Stomach (tissue), 9 donors: Measurements from ENCODE around the gene VCP. TPM values are rescaled to one million over a fixed set of nuclear protein-coding genes. Genes with fewer than 3 reads are reported as not detected.

ENCODE experiments used
- DNase-seq, 2 donors: peaks; one replicate each; pipeline versions ENCODE4 v3.0.0 to v3.0.0-alpha.2; 2013 to 2019
- H3K27ac ChIP-seq, 5 donors: fragments of 200-600 bp in 4 of 5; sonication (generic) in 4 of 5; one replicate each; pipeline ENCODE4 v1.5.1; 2013 to 2019; ENCODE audit warnings: mild to moderate bottlenecking in 1 of 5, moderate library complexity in 1 of 5
- H3K27me3 ChIP-seq, 3 donors: fragments of 200-600 bp; sonication (generic); one replicate each; pipeline ENCODE4 v1.5.1; 2017 to 2019; ENCODE audit warnings: mixed run types in 1 of 3
- H3K36me3 ChIP-seq, 4 donors: fragments of 200-600 bp; sonication (generic); 1 replicate in 3 of 4; 2 replicates in 1 of 4; pipeline ENCODE4 v1.5.1; 2016 to 2019
- H3K4me1 ChIP-seq, 4 donors: fragments of 200-600 bp; sonication (generic); one replicate each; pipeline ENCODE4 v1.5.1; 2016 to 2019
- H3K4me3 ChIP-seq, 4 donors: fragments of 200-600 bp; sonication (generic) in 3 of 4; one replicate each; pipeline ENCODE4 v1.5.1; 2016 to 2019; ENCODE audit warnings: mild to moderate bottlenecking in 1 of 4
- H3K9me3 ChIP-seq, 4 donors: fragments of 200-600 bp; sonication (generic); one replicate each; pipeline ENCODE4 v1.5.1; 2016 to 2019
- EP300 ChIP-seq: sonication (generic); formaldehyde crosslinking; IDR thresholded peaks from one replicate; pipeline ENCODE4 v1.6.1; 2017; ENCODE audit warnings: antibody characterized with exemption
- POLR2A ChIP-seq, 4 donors: fragments of 450-650 bp; IDR thresholded peaks; one replicate each; pipeline ENCODE4 v1.6.1; 2016; ENCODE audit warnings: antibody characterized with exemption in 4 of 4, control low read depth in 2 of 4, mild to moderate bottlenecking in 1 of 4, moderate library complexity in 1 of 4
- POLR2AphosphoS5 ChIP-seq, 3 donors: sonication (generic); formaldehyde crosslinking; IDR thresholded peaks; one replicate each; pipeline ENCODE4 v1.6.1; 2016; ENCODE audit warnings: antibody characterized with exemption in 3 of 3
- WGBS, 5 donors: extraction: QIAGEN DNeasy Blood & Tissue Kit in 3 of 5; methylation state at CpG; one replicate each; pipeline versions ENCODE4 v1.1.5 to v1.1.7; 2013 to 2018; 5-methylcytosine and 5-hydroxymethylcytosine counted together
- intact Hi-C: fragments of 100-400 bp; cut with DNase I; formaldehyde crosslinking; loops from one replicate; pipeline ENCODE4 v1.15.1; 2023; ENCODE audit warnings: low total_unique reads
- polyA plus RNA-seq, 3 donors: library from polyadenylated mRNA; stranded (reverse); fragments of 200-250 nt; gene quantifications; one replicate each; pipeline ENCODE4 v1.2.3, GENCODE V29; 2013
- total RNA-seq, 5 donors: library from RNA; depleted of rRNA; stranded (reverse); fragments of >200 nt; gene quantifications; one replicate each; pipeline versions ENCODE4 v1.1.0 to v1.2.3, GENCODE V29; 2014 to 2016
- TF ChIP-seq, protein P1 (sequence below), 7 experiments: fragments of 450-650 bp in 4 of 7; fragments of 200-600 bp in 3 of 7; sonication (generic) in 3 of 7; IDR thresholded peaks; one replicate each; pipeline ENCODE4 v1.5.1; 2016 to 2019; ENCODE audit warnings: antibody characterized with exemption in 7 of 7, control low read depth in 2 of 7, mild to moderate bottlenecking in 1 of 7
- donor health status: healthy with polysubstance abuse.
- donor health status: Bipolar disorder and iron deficiency.
- donor health status: healthy.

VCP gene
- total and polyA plus RNA-seq, 8 donors = 53.2 to 238 (median 113) TPM

DNA sequence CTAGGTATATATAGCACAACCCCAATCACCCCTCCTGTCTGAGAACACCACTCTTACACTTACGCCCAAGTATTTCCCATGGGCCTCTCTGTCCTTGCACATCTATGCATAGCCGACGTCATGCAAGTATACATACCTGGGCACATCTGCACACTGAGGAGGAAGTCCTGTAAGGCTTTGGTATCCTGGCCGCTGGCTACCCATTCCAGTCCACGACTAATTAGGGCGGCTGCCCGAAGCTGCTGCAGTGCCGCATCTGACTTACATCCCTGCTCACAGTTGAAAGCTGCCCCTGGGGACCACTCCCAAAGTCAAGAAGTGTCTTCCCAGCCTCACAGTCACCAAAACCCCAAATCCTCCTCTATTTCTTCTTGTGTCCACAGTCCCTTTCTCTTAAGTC is 2.4 kb upstream of the VCP start:
- DNase-seq = no peak
- TF ChIP-seq POLR2A (IDR thresholded peaks at IDR 0.05) = no peak
- TF ChIP-seq EP300 = no peak
- TF ChIP-seq POLR2AphosphoS5 (IDR thresholded peaks at IDR 0.05) = no peak
- TF ChIP-seq, protein P1, sequence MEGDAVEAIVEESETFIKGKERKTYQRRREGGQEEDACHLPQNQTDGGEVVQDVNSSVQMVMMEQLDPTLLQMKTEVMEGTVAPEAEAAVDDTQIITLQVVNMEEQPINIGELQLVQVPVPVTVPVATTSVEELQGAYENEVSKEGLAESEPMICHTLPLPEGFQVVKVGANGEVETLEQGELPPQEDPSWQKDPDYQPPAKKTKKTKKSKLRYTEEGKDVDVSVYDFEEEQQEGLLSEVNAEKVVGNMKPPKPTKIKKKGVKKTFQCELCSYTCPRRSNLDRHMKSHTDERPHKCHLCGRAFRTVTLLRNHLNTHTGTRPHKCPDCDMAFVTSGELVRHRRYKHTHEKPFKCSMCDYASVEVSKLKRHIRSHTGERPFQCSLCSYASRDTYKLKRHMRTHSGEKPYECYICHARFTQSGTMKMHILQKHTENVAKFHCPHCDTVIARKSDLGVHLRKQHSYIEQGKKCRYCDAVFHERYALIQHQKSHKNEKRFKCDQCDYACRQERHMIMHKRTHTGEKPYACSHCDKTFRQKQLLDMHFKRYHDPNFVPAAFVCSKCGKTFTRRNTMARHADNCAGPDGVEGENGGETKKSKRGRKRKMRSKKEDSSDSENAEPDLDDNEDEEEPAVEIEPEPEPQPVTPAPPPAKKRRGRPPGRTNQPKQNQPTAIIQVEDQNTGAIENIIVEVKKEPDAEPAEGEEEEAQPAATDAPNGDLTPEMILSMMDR (IDR thresholded peaks at IDR 0.05) = no peak
- intact Hi-C loops = no loop called here
- Histone ChIP-seq H3K9me3 (no peaks in the 10 kb centered on the region), H3K4me3 (no peak overlapping the region), H3K27ac (no peak overlapping the region), H3K36me3 (peaks cover 0 to 32% (median 22%) of the 10 kb centered on the region in 4 donors), H3K4me1 (peaks cover 25 to 45% (median 40%) of the 10 kb centered on the region in 4 donors), H3K27me3 (no peaks in the 10 kb centered on the region)
- 93 to 98% (median 95%) methylated on average over 8 of the region's 8 CpGs for WGBS, 5 donors

DNA sequence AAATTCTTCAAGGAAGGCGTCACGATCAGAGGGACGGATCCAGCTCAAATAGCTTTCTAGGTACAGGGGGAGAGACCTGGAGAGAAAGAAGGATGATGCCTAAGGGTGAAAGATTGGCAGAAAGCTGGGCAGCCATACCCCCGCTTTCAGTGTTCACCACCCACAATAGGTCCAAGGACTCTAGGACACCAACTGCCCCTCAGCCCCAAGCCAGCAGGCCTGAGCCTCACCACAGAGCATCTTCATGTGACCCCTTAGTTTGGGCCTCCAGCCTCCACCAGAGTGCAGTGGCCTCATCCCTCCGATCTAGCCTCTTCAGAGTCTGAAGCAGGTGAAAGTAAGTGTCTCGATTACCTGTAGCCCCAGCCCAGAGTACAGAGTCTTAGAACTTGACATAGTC is 1.7 kb upstream of the VCP start:
- intact Hi-C loops = no loop called here
- Histone ChIP-seq H3K27ac (no peak overlapping the region), H3K36me3 (peaks cover 0 to 32% (median 22%) of the 10 kb centered on the region in 4 donors), H3K4me3 (no peak overlapping the region), H3K4me1 (peaks cover 29 to 46% (median 43%) of the 10 kb centered on the region in 4 donors), H3K27me3 (no peaks in the 10 kb centered on the region), H3K9me3 (no peaks in the 10 kb centered on the region)
- TF ChIP-seq EP300 = no peak
- TF ChIP-seq POLR2AphosphoS5 (IDR thresholded peaks at IDR 0.05) = no peak
- TF ChIP-seq POLR2A (IDR thresholded peaks at IDR 0.05) = no peak
- TF ChIP-seq, protein P1 (IDR thresholded peaks at IDR 0.05) = no peak
- no peak for DNase-seq
- 94 to 99% (median 99%) methylated on average over 6 of the region's 6 CpGs for WGBS, 5 donors

DNA sequence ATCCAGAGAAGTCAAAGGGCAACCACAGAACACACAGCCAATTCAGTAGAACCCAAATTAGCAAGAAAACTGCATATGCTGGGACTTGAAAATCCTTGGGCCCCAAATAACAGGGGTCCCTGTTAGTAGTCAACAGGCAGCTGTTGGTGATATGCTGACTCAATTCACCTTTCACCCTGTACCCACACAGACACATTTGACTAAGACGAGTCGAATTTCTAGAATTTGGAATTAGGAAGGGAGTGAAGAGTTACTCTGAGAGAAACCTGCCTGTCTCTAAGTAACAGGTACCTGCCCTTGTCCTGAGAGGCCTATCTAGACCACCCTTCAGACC is 821 bp upstream of the VCP start:
- Histone ChIP-seq H3K4me3 (peak overlapping the region in 2 of 4 donors; percentile 73 to 88), H3K27me3 (no peaks in the 10 kb centered on the region), H3K4me1 (peaks cover 29 to 46% (median 43%) of the 10 kb centered on the region in 4 donors), H3K9me3 (no peaks in the 10 kb centered on the region), H3K36me3 (peaks cover 0 to 34% (median 24%) of the 10 kb centered on the region in 4 donors), H3K27ac (peak overlapping the region in 4 of 5 donors; percentile 99 to 100 (median 100))
- no peak for DNase-seq
- TF ChIP-seq EP300 = no peak
- no peak for TF ChIP-seq POLR2AphosphoS5 (IDR thresholded peaks at IDR 0.05)
- no peak for TF ChIP-seq POLR2A (IDR thresholded peaks at IDR 0.05)
- TF ChIP-seq, protein P1 (IDR thresholded peaks at IDR 0.05) = no peak
- intact Hi-C loops = no loop called here
- 81 to 100% (median 91%) methylated on average over 2 of the region's 2 CpGs for WGBS, 5 donors

DNA sequence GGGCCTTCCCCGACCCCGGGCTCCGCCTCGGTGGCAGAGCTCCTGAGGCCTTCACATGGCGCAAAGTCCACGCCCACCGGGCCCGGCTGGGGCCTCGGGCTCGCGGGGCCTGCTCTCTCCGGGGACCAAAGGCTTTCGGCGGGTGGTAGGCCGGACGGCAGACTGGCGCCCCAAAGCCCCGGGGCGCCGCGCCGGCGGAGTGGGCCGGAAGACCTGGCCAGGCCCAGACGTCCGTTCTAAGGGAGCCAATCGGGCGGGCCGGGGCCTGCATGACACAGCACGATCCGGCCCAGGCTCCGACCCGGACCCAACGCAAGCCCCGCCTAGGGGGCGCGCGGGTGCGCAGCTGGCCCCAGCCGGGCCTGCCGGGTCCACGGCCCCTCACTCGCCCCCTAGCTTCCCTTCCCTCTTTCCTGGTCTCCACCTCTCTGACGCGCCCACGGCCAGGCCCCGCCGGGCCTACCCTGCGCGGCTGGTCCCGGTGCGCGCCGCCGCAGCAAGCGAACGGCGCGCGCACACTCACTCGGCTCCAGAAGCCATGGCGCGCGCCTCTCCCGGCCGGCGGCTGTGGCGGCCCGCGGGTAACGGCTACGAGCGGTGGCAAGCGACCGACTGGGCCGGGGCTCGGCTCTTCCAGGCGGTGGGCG is 488 bp downstream of the VCP start:
- Histone ChIP-seq H3K36me3 (peaks cover 11 to 47% (median 37%) of the 10 kb centered on the region in 4 donors), H3K9me3 (no peaks in the 10 kb centered on the region), H3K27ac (peak overlapping the region; percentile 98 to 100 (median 100)), H3K27me3 (no peaks in the 10 kb centered on the region), H3K4me3 (peak overlapping the region; percentile 73 to 100 (median 94)), H3K4me1 (peaks cover 26 to 51% (median 47%) of the 10 kb centered on the region in 4 donors)
- peak; percentile 87 to 94 for DNase-seq
- WGBS, 5 donors = 0 to 1% (median 0%) methylated on average over 19 to 79 of the region's 79 CpGs
- intact Hi-C loops = no loop called here
- TF ChIP-seq, protein P1 (IDR thresholded peaks at IDR 0.05) = peak in 2 of 7 experiments; percentile 18 to 55
- no peak for TF ChIP-seq POLR2A (IDR thresholded peaks at IDR 0.05)
- no peak for TF ChIP-seq EP300
- TF ChIP-seq POLR2AphosphoS5 (IDR thresholded peaks at IDR 0.05) = peak in 2 of 3 donors; percentile 70 to 79
